Activated T-helper 17 cell treated with anti-CD3 and anti-CD28 coated beads, Interleukin-2, amount 50 U/mL, for 72 hours (primary cell): ENCODE data around the gene FBXO10. TPM values are rescaled to one million over a fixed set of nuclear protein-coding genes. Genes with fewer than 3 reads are reported as not detected.
"Not testable (repeated sequence)": the region's sequence is repeated elsewhere in the genome, so short reads cannot be mapped to it uniquely, and the experiment has no call there.

Experiments used
- ATAC-seq: fragments of 150-1000 bp; cut with Tn5 transposase; replicated peaks from 2 replicates; pipeline ENCODE4 v1.10.0; 2021; ENCODE audit warnings: mild to moderate bottlenecking, moderate library complexity
- H3K27ac Mint-ChIP-seq: one replicate; pipeline ENCODE4 v1.8.0; 2022; ENCODE audit warnings: mixed read lengths
- H3K27me3 Mint-ChIP-seq: one replicate; pipeline ENCODE4 v1.8.0; 2022; ENCODE audit warnings: mixed read lengths
- H3K36me3 Mint-ChIP-seq: one replicate; pipeline ENCODE4 v1.8.0; 2022; ENCODE audit warnings: low read depth, mild to moderate bottlenecking, mixed read lengths
- H3K4me1 Mint-ChIP-seq: one replicate; pipeline ENCODE4 v1.8.0; 2022; ENCODE audit warnings: mixed read lengths
- H3K4me3 Mint-ChIP-seq: one replicate; pipeline ENCODE4 v1.8.0; 2022; ENCODE audit warnings: mild to moderate bottlenecking, mixed read lengths
- H3K9me3 Mint-ChIP-seq: one replicate; pipeline ENCODE4 v1.8.0; 2022; ENCODE audit warnings: mixed read lengths
- total RNA-seq, 2 donors: library from RNA; stranded (reverse); gene quantifications; one replicate each; pipeline ENCODE4 v1.2.3, GENCODE V29; 2022

The FBXO10 gene
- total RNA-seq, 2 donors from 2014 or later, result 3.6 to 4.8 TPM

- no peaks in the 10 kb centered on the region for H3K4me1 Mint-ChIP-seq
- no peaks in the 10 kb centered on the region for H3K36me3 Mint-ChIP-seq
- no peak for ATAC-seq
- no peak overlapping the region for H3K27ac Mint-ChIP-seq
- H3K4me3 Mint-ChIP-seq, result no peak overlapping the region
- peaks cover 10% of the 10 kb centered on the region for H3K27me3 Mint-ChIP-seq
- H3K9me3 Mint-ChIP-seq, result no peaks in the 10 kb centered on the region
Observed at GRCh38 chr9:37611014-37611413, 34.8 kb upstream of the FBXO10 start.

GRCh38 chr9:37609735-37610397 is 33.7 kb upstream of the FBXO10 start:
- no peak for ATAC-seq
- Mint-ChIP-seq H3K36me3 (no peaks in the 10 kb centered on the region), H3K9me3 (no peaks in the 10 kb centered on the region), H3K27me3 (peaks cover 12% of the 10 kb centered on the region), H3K4me1 (no peaks in the 10 kb centered on the region), H3K4me3 (no peak overlapping the region), H3K27ac (no peak overlapping the region)

GRCh38 chr9:37608250-37608649 is 32.1 kb upstream of the FBXO10 start:
- H3K4me3 Mint-ChIP-seq, result no peak overlapping the region
- no peaks in the 10 kb centered on the region for H3K36me3 Mint-ChIP-seq
- no peak overlapping the region for H3K27ac Mint-ChIP-seq
- no peaks in the 10 kb centered on the region for H3K9me3 Mint-ChIP-seq
- H3K27me3 Mint-ChIP-seq, result peaks cover 18% of the 10 kb centered on the region
- no peaks in the 10 kb centered on the region for H3K4me1 Mint-ChIP-seq
- ATAC-seq, result no peak

GRCh38 chr9:37604296-37604695 is 28.1 kb upstream of the FBXO10 start:
- Mint-ChIP-seq H3K9me3 (no peaks in the 10 kb centered on the region), H3K4me1 (no peaks in the 10 kb centered on the region), H3K27me3 (peaks cover 29% of the 10 kb centered on the region), H3K36me3 (no peaks in the 10 kb centered on the region), H3K4me3 (no peak overlapping the region), H3K27ac (no peak overlapping the region)
- ATAC-seq, result no peak

- no peaks in the 10 kb centered on the region for H3K9me3 Mint-ChIP-seq
- H3K4me1 Mint-ChIP-seq, result no peaks in the 10 kb centered on the region
- H3K27ac Mint-ChIP-seq, result no peak overlapping the region
- no peak overlapping the region for H3K4me3 Mint-ChIP-seq
- no peak for ATAC-seq
- peaks cover 30% of the 10 kb centered on the region for H3K27me3 Mint-ChIP-seq
- no peaks in the 10 kb centered on the region for H3K36me3 Mint-ChIP-seq
Observed at GRCh38 chr9:37602817-37603216, 26.6 kb upstream of the FBXO10 start.

GRCh38 chr9:37602061-37602460 is 25.9 kb upstream of the FBXO10 start:
- peaks cover 30% of the 10 kb centered on the region for H3K27me3 Mint-ChIP-seq
- not testable (repeated sequence) for H3K27ac Mint-ChIP-seq, H3K36me3 Mint-ChIP-seq, ATAC-seq, H3K4me1 Mint-ChIP-seq, H3K4me3 Mint-ChIP-seq, H3K9me3 Mint-ChIP-seq

- no peak for ATAC-seq
- peaks cover 12% of the 10 kb centered on the region for H3K36me3 Mint-ChIP-seq
- H3K4me3 Mint-ChIP-seq, result no peak overlapping the region
- H3K9me3 Mint-ChIP-seq, result no peaks in the 10 kb centered on the region
- H3K4me1 Mint-ChIP-seq, result no peaks in the 10 kb centered on the region
- H3K27me3 Mint-ChIP-seq, result peaks cover 23% of the 10 kb centered on the region
- no peak overlapping the region for H3K27ac Mint-ChIP-seq
Observed at GRCh38 chr9:37596504-37596903, 20.3 kb upstream of the FBXO10 start.

GRCh38 chr9:37593883-37594448 is 17.8 kb upstream of the FBXO10 start:
- H3K36me3 Mint-ChIP-seq, result peaks cover 37% of the 10 kb centered on the region
- peaks cover 14% of the 10 kb centered on the region for H3K27me3 Mint-ChIP-seq
- no peaks in the 10 kb centered on the region for H3K9me3 Mint-ChIP-seq
- peaks cover 11% of the 10 kb centered on the region for H3K4me1 Mint-ChIP-seq
- H3K4me3 Mint-ChIP-seq, result peak overlapping the region; percentile 100
- ATAC-seq, result no peak
- H3K27ac Mint-ChIP-seq, result no peak overlapping the region

- peaks cover 11% of the 10 kb centered on the region for H3K27me3 Mint-ChIP-seq
- peak within 1 kb of the TSS; percentile 100 for H3K4me3 Mint-ChIP-seq
- peak; percentile 98 for ATAC-seq
- H3K4me1 Mint-ChIP-seq, result peaks cover 11% of the 10 kb centered on the region
- no peaks in the 10 kb centered on the region for H3K9me3 Mint-ChIP-seq
- peak within 1 kb of the TSS; percentile 100 for H3K27ac Mint-ChIP-seq
- peaks cover 53% of the 10 kb centered on the region for H3K36me3 Mint-ChIP-seq
Observed at GRCh38 chr9:37592108-37592951, 16.1 kb upstream of the FBXO10 start, which contains the start of gene TOMM5. Gene TOMM5 (minus strand): TSS chr9:37592597. CDS start chr9:37592532, 65 bp downstream.

- Mint-ChIP-seq H3K27ac (no peak overlapping the region), H3K4me3 (no peak overlapping the region), H3K36me3 (peaks cover 99% of the 10 kb centered on the region), H3K9me3 (no peaks in the 10 kb centered on the region), H3K27me3 (no peaks in the 10 kb centered on the region), H3K4me1 (peaks cover 17% of the 10 kb centered on the region)
- no peak for ATAC-seq
Observed at GRCh38 chr9:37587521-37587920, 11.3 kb upstream of the FBXO10 start.

- no peaks in the 10 kb centered on the region for H3K27me3 Mint-ChIP-seq
- H3K27ac Mint-ChIP-seq, result no peak overlapping the region
- no peak for ATAC-seq
- H3K4me1 Mint-ChIP-seq, result peaks cover 7% of the 10 kb centered on the region
- H3K9me3 Mint-ChIP-seq, result no peaks in the 10 kb centered on the region
- peaks cover 97% of the 10 kb centered on the region for H3K36me3 Mint-ChIP-seq
- H3K4me3 Mint-ChIP-seq, result no peak overlapping the region
Observed at GRCh38 chr9:37583522-37584121, 7.4 kb upstream of the FBXO10 start.

- no peak for ATAC-seq
- H3K4me3 Mint-ChIP-seq, result no peak overlapping the region
- H3K27ac Mint-ChIP-seq, result no peak overlapping the region
- H3K4me1 Mint-ChIP-seq, result peaks cover 7% of the 10 kb centered on the region
- H3K27me3 Mint-ChIP-seq, result no peaks in the 10 kb centered on the region
- H3K36me3 Mint-ChIP-seq, result peaks cover 90% of the 10 kb centered on the region
- H3K9me3 Mint-ChIP-seq, result no peaks in the 10 kb centered on the region
Observed at GRCh38 chr9:37582548-37583157, 6.5 kb upstream of the FBXO10 start.

- peak; percentile 17 for ATAC-seq
- Mint-ChIP-seq H3K9me3 (no peaks in the 10 kb centered on the region), H3K4me3 (peak overlapping the region; percentile 77), H3K4me1 (peaks cover 11% of the 10 kb centered on the region), H3K27me3 (no peaks in the 10 kb centered on the region), H3K36me3 (peaks cover 28% of the 10 kb centered on the region), H3K27ac (peak overlapping the region; percentile 24)
Observed at GRCh38 chr9:37575511-37575914, 667 bp downstream of the FBXO10 start.

- Mint-ChIP-seq H3K9me3 (no peaks in the 10 kb centered on the region), H3K36me3 (peaks cover 23% of the 10 kb centered on the region)
Observed at GRCh38 chr9:37575001-37575400, 1.2 kb downstream of the FBXO10 start.

More at GRCh38 chr9:37575001-37575400, 1.2 kb downstream of the FBXO10 start:
- peak overlapping the region; percentile 24 for H3K27ac Mint-ChIP-seq
- no peak for ATAC-seq
- H3K27me3 Mint-ChIP-seq, result no peaks in the 10 kb centered on the region
- peak overlapping the region; percentile 77 for H3K4me3 Mint-ChIP-seq
- H3K4me1 Mint-ChIP-seq, result peaks cover 11% of the 10 kb centered on the region
